NCI-H187 treated with DMSO at 0.1 percent for 48 hours (cell line): ENCODE measurements around the gene MMAA.
"Not testable (repeated sequence)": the region's sequence is repeated elsewhere in the genome, so short reads cannot be mapped to it uniquely, and the experiment has no call there.

Experiments used
- DNase-seq: peaks from one replicate; lab custom pipeline; 2025; lab: John Stamatoyannopoulos, UW

The MMAA gene

DNA sequence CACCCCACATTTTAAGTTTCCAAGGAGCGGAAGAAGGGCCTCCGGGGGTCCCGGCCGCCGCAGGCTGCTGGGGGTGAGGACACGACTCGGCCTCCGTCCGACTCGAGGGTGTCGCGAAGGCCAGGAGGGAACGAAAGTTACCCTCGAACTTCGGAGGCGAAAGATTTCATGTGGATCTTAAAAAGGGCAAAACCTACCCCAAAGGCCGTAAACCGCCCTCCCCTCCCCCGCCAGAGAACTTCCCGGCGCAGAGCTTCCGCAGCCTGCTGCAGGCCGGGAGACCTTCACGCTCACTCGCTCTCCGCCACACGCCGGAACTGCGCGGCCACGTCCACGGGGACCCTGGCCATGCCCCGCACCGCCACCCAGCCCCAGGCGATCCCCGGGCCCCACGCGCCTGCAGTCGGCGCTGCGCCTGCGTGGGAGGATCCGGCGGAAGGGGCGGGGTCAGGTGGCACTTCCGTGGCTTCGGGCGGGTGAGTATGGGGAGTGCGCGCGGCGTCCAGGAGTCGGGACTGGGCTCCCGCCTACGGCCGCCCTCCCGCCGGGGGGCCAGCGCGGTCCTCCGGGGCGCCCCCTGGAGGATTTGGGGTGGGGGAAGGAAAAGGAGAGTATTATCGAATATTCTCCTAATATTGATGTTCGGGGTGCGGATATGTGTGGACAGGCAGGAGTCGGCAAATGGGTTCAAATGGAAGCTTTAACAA lies at the start of gene MMAA:
Gene MMAA, plus strand, starts transcription at position 454 of the 707 bp plus-strand sequence. CDS start 19,755 bp downstream, outside the sequence.
- no peak for DNase-seq

DNA sequence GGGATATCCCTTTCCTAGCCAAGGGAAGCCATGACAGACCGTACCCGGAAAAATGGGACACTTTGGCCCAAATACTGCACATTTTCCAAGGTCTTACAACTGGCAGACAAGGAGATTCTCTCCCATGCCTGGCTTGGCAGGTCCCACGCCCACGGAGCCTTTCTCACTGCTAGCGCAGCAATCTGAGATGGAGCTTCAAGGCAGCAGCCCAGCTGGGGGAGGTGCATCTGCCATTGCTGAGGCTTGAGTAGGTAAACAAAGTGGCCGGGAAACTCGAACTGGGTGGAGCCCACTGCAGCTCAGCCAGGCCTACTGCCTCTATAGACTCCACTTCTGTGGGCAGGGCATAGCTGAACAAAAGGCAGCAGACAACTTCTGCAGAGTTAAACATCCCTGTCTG lies 44.6 kb upstream of the MMAA start:
- DNase-seq, result not testable (repeated sequence)

GRCh38 chr4:145580906-145581305 lies 38.3 kb upstream of the MMAA start:
- DNase-seq, result no peak

DNA sequence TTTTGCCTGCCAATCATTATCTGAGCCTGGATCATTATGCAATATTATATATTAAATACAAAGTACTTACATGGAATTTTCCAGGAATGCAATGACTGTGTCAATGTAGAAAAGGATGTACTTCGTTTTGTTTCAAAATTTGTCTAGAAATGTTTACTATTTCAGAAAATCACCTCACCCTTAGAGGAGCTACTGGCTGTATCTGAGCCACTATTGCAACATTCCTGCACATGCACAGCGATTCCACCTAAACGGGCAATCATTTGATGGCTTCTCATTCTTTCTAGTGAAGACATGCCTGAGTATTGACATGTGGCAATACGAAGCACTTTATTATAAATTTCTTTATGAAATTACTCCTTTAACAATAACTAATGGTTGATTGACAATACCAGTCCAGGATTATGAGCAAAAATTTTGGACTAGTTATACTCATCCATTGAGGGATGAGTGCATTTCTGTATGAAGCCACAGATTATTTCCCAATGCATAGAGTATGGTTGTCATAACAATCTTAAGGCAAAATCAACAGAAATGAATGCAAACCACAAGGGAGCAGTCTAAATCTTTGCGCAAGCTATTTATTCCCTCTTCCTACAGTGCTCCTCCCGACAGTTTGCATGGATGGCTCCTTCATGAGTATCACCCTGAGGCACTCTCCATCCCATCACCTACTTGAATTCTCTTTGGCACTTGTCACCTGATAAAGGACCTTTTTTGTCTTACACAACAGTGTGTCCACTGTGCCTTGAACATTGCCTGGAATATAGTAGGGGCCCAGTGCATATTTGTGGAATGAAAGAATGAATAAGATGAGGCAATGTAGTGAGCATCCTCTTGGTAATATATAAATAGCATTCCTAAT lies 35.8 kb upstream of the MMAA start:
- DNase-seq, result no peak

DNA sequence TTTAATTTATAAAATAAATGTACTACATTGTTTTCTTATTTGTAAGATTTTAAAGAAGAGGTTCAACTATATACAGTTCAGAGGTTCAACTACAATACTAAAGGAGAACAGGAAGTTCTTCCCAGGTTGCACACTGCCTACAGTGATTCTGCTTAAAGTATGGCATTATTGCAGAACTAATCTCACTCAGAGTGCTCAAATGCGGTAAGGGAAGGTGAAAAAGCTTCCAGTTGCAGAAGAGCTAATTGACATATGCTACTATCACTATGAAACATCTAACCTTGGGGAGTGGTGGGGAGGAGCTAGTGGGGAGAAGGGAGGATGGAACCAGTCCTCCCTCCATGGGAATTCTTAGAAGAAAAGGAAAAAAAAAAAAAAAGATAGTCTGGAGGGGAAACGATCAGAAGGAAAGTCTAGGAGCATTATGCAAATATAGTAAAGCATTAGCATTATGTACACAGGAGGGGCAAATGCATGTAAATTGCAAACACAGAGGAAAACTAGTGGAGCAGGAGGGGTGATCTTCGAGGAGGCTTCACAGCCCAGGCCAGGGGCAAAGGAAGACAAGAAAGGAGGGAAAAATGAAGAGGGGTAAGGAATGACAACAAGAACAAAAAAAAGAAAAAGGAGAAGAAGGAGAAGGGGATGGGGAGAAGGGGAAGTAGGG lies 32.0 kb upstream of the MMAA start:
- no peak for DNase-seq

DNA sequence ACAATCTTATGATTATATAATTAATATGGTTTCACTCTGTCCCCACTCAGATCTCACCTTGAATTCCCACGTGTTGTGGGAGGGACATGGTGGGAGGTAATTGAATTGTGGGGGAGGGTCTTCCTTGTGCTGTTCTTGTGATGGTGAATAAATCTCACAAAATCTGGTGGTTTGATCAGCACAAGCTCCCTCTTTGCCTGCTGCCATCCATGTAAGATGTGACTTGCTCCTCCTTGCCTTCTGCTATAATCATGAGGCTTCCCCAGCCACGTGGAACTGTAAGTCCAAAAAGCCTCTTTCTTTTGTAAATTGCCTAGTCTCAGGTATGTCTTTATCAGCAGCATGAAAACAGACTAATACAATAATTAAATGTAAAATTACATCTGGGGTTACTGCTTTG lies 29.8 kb upstream of the MMAA start:
- DNase-seq, result not testable (repeated sequence)

DNA sequence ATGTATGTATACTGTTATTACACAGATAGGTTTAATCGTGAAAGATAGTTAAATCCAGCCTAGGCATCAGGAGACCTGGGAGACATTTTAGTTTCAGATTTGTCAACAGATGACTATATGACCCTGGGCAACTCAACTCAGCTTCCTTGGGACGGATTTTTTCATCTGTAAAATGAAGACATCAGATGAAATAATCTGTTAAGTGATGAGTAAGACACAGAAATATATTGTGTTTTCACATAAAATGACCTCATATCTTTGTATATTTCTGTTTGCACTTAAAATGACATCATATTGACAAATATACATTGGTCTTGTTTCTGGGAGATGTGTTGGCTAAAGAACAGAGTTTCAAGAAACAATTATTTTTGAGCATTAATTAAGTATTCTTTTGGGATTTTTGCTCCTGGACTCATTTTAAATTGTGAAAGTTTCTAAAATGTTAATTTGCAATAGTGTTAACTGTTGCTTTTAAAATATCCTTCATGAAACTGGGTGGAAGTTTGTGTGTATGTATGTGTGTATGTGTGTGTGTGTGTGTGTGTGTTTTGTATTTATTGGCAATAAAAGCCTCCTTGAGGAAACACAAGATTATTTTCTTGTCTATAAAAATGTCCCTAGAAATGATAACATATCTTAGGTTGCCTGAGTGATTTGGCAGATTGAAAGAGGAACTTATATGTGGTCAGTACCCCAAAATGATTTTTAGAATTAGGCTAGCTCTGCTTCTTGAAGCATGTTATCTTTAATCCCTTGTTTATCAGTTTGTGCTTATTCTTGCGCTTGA lies 29.1 kb upstream of the MMAA start:
- DNase-seq, result no peak

GRCh38 chr4:145602129-145602760 lies 16.9 kb upstream of the MMAA start:
- DNase-seq, result no peak

DNA sequence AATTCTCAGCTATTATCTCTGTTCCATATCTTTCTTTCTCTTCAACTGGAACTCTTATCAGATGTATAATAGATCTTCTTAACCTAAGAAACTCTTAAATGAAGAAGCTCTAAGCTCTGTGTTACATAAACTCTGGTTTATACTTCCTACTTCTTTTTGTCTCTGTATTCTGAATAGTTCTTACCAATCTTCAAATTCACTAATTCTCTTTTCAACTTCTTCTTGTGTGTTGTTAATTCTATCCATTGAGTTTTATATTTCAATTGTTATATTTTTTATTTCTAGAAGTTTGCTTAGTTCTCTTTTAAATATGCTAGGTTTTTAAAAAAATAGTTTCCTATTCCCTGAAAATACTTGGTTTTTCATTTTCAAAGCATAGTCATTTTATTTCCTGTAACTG lies 13.2 kb upstream of the MMAA start:
- DNase-seq, result no peak

DNA sequence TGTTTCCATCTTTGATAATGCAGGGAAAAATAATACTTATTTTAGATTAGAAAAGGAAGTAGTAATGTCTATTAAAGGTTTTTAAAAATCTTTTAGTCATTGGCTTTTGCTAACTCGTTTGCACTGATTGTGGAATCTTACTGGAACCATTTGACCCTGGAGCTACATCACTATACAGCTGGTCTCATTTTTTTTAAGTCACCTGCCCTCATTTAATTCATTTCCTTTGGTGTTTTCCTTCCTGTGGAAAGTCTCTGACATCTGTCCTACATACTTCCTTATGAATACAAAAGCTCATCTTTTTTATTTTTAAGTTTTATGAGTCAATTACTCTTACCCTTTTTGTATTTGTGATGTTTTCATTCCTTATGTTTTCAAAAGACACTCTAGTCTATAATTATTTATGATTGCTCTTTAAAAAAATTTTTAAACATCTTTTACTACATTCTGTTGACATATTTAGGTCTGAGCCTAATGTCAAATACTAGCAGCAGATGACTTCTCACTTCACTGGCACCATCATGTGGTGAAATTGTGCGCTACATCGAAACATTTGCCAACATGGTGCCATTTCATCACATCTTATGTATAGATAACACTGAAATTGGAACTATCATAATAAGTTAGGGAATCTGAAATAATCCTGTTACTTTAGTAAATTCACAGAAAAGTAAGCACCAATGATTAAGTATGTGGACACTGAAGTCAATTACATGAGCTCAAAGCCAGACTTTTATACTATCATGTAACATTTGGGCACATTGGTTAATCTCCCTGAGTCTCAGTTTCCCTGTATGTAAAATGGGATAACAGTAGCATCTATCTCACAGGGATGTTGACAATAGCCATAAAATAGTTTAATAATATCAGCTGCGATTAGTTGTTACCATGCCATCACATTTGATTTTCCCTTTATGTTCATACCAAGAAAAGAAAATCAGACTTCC lies 9.4 kb upstream of the MMAA start:
- no peak for DNase-seq

DNA sequence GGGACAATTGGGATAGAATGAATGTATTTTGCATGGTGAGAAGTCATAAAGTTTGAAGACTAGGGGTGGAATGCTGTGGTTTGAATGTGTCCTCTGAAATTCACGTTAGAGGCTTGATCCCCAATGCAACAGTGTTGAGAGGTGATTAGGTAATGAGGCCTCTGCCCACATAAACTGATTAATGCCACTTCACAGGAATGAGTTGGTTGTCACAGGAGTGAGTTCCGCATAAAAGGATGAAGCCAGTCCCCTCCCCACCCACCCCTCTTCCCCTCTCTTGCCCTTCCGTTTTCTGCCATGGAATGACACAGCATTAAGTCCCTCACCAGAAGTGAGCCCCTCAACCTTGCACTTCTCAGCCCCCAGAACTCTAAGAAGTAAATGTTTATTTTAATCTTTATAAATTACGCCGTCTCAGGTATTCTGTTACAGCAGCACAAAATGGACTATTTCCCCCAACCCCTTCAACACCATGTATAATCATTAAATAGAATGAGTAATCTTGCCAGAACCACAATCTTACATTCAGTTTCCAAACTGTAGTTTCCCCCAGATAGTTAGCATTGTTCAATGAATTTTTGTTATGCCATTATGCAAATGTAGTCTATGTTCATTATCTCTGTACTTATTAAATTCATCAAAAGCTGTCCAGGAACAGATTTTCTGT lies 5.5 kb upstream of the MMAA start:
- DNase-seq, result no peak

- DNase-seq, result no peak
Observed at GRCh38 chr4:145614233-145614610, 5.0 kb upstream of the MMAA start.

GRCh38 chr4:145618210-145618931 lies 814 bp upstream of the MMAA start:
- no peak for DNase-seq

GRCh38 chr4:145619639-145619996 lies 433 bp downstream of the MMAA start:
- no peak for DNase-seq

GRCh38 chr4:145622067-145622466 lies 2.9 kb downstream of the MMAA start:
- not testable (repeated sequence) for DNase-seq

- no peak for DNase-seq
Observed at GRCh38 chr4:145623831-145624230, 4.6 kb downstream of the MMAA start.

GRCh38 chr4:145625677-145626622 lies 6.8 kb downstream of the MMAA start:
- no peak for DNase-seq

DNA sequence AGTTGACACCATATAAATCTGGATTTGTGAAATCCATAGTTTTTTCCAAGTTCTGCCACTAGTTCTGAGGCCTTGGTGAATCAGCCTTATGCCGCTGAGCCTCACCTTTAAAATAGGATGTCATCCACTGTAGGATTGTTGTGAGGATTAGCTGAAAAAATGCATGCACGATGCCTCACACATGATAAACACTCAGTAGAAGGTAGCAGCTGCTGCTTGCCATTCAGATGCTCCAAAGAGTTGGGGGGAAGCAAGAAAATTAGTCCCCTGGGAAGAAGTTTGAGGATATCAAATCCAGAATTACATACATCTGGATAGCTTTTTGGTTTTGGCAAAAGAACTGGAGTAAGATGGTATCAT lies 7.4 kb downstream of the MMAA start:
- DNase-seq, result no peak
